Ovary (tissue), 9 donors: ENCODE results near the gene EFTUD2. TPM values are rescaled to one million over a fixed set of nuclear protein-coding genes. Genes with fewer than 3 reads are reported as not detected.

ENCODE experiments used
- DNase-seq, 5 donors: peaks; one replicate each; pipeline ENCODE4 v3.0.0-alpha.2; 2019 to 2020
- H3K27ac ChIP-seq, 2 donors: fragments of 200-600 bp; one replicate each; pipeline versions ENCODE4 v1.5.1 to v1.8.0; 2019 to 2022
- H3K27me3 ChIP-seq: fragments of 200-600 bp; one replicate; pipeline ENCODE4 v1.8.0; 2022
- H3K36me3 ChIP-seq: fragments of 200-600 bp; sonication (generic); one replicate; pipeline ENCODE4 v1.5.1; 2019
- H3K4me1 ChIP-seq: one replicate; pipeline ENCODE4 v1.8.1; 2013; ENCODE audit warnings: mild to moderate bottlenecking, moderate library complexity; ENCODE audit not compliant: insufficient read depth
- H3K4me3 ChIP-seq: fragments of 200-600 bp; sonication (generic); one replicate; pipeline ENCODE4 v1.5.1; 2017
- H3K9me3 ChIP-seq, 2 donors: fragments of 200-600 bp in 1 of 2; sonication (generic) in 1 of 2; one replicate each; pipeline versions ENCODE4 v1.5.1 to v1.8.1; 2013 to 2019; ENCODE audit warnings: mild to moderate bottlenecking in 1 of 2, moderate library complexity in 1 of 2
- CTCF ChIP-seq, 3 donors: fragments of 450-650 bp in 2 of 3; fragments of 200-600 bp in 1 of 3; IDR thresholded peaks; one replicate each; pipeline versions ENCODE4 v1.5.1 to v1.8.0; 2016 to 2022; ENCODE audit warnings: antibody characterized with exemption in 3 of 3, mild to moderate bottlenecking in 1 of 3
- EP300 ChIP-seq: sonication (generic); formaldehyde crosslinking; IDR thresholded peaks from one replicate; pipeline ENCODE4 v1.6.1; 2017; ENCODE audit warnings: antibody characterized with exemption
- POLR2A ChIP-seq: fragments of 450-650 bp; IDR thresholded peaks from one replicate; pipeline ENCODE4 v1.6.1; 2017; ENCODE audit warnings: antibody characterized with exemption, mild to moderate bottlenecking, moderate library complexity
- WGBS, 3 donors: extraction: QIAGEN DNeasy Blood & Tissue Kit in 1 of 3; methylation state at CpG; one replicate each; pipeline versions ENCODE4 v1.1.5 to v1.1.7; 2013 to 2017; 5-methylcytosine and 5-hydroxymethylcytosine counted together
- intact Hi-C, 4 donors: fragments of 100-400 bp; cut with DNase I; formaldehyde crosslinking; loops; one replicate each; pipeline versions ENCODE4 v1.11.0 to v1.15.1; 2022 to 2023
- polyA plus RNA-seq, 2 donors: library from polyadenylated mRNA; stranded (reverse); fragments of 200-250 nt in 1 of 2; fragments of 350-450 nt in 1 of 2; fragmentation: Illumina TruSeq in 1 of 2; extraction: RNeasy Lipid Tissue Mini Kit (QIAGEN cat#74804) in 1 of 2; gene quantifications; one replicate each; pipeline ENCODE4 v1.2.3, GENCODE V29; 2013 to 2014
- total RNA-seq, 7 donors: library from RNA; depleted of rRNA in 2 of 7; stranded (reverse); fragments of >200 nt in 2 of 7; fragmentation: NEBNext Ultra II Directional in 3 of 7; extraction: Animal tissue kit (Norgen Biotek cat#: 25700) in 3 of 7; gene quantifications; one replicate each; pipeline versions ENCODE4 v1.1.0 to v1.2.4, GENCODE V29; 2016 to 2023
- donor health status: DM: no; HTN: no; CAD: no; lungs with moderate emphysema.
- donor health status: DM: no; HTN: no; CAD: no.
- donor health status: Bipolar disorder and iron deficiency.
- donor health status: DM: yes; HTN: yes; CAD: no.
- donor health status: DM: no; HTN: no; CAD: no.
- donor health status: DM: yes; HTN: yes; CAD: no.

The EFTUD2 gene
- total and polyA plus RNA-seq, 9 donors: 22.2 to 111 (median 62.5) TPM

- Histone ChIP-seq H3K36me3 (no peaks in the 10 kb centered on the region), H3K27me3 (no peaks in the 10 kb centered on the region), H3K9me3 (no peaks in the 10 kb centered on the region), H3K4me1 (no peaks in the 10 kb centered on the region), H3K27ac (no peak overlapping the region), H3K4me3 (no peak overlapping the region)
- peak in 1 of 5 donors; percentile 36 for DNase-seq
- TF ChIP-seq CTCF (IDR thresholded peaks at IDR 0.05): peak in 1 of 3 donors; percentile 37
- TF ChIP-seq POLR2A: no peak
- no peak for TF ChIP-seq EP300
- intact Hi-C loops: no loop called here
- 32 to 37% (median 35%) methylated on average over 6 of the region's 6 CpGs for WGBS, 3 donors
Observed at GRCh38 chr17:44878627-44879221, 20.5 kb downstream of the EFTUD2 start.

GRCh38 chr17:44877121-44877520, 22.1 kb downstream of the EFTUD2 start:
- 86 to 89% (median 87%) methylated on average over 5 of the region's 5 CpGs for WGBS, 3 donors
- no peaks in the 10 kb centered on the region for H3K9me3 ChIP-seq
- no peak overlapping the region for H3K27ac ChIP-seq
- intact Hi-C loops: no loop called here
- H3K36me3 ChIP-seq: no peaks in the 10 kb centered on the region
- H3K27me3 ChIP-seq: no peaks in the 10 kb centered on the region
- no peaks in the 10 kb centered on the region for H3K4me1 ChIP-seq
- no peak for DNase-seq
- no peak overlapping the region for H3K4me3 ChIP-seq
- TF ChIP-seq POLR2A: no peak

- no peaks in the 10 kb centered on the region for H3K9me3 ChIP-seq
- H3K27ac ChIP-seq: no peak overlapping the region
- no peaks in the 10 kb centered on the region for H3K4me1 ChIP-seq
- DNase-seq: no peak
- H3K27me3 ChIP-seq: no peaks in the 10 kb centered on the region
- intact Hi-C loops: no loop called here
- WGBS, 3 donors: 90 to 94% (median 93%) methylated on average over 6 of the region's 6 CpGs
- no peak overlapping the region for H3K4me3 ChIP-seq
- TF ChIP-seq CTCF (IDR thresholded peaks at IDR 0.05) (no peak), EP300 (no peak), POLR2A (no peak)
- no peaks in the 10 kb centered on the region for H3K36me3 ChIP-seq
Observed at GRCh38 chr17:44875761-44876160, 23.5 kb downstream of the EFTUD2 start.

GRCh38 chr17:44872131-44872768, 27.0 kb downstream of the EFTUD2 start:
- no peak for DNase-seq
- Histone ChIP-seq H3K27me3 (no peaks in the 10 kb centered on the region), H3K9me3 (no peaks in the 10 kb centered on the region), H3K4me1 (no peaks in the 10 kb centered on the region), H3K4me3 (no peak overlapping the region), H3K36me3 (no peaks in the 10 kb centered on the region), H3K27ac (no peak overlapping the region)
- intact Hi-C loops: no loop called here
- 79 to 84% (median 82%) methylated on average over 9 of the region's 9 CpGs for WGBS, 3 donors
- TF ChIP-seq CTCF (IDR thresholded peaks at IDR 0.05) (no peak), EP300 (no peak), POLR2A (no peak)

- intact Hi-C loops: no loop called here
- H3K36me3 ChIP-seq: no peaks in the 10 kb centered on the region
- H3K27me3 ChIP-seq: no peaks in the 10 kb centered on the region
- DNase-seq: no peak
- no peaks in the 10 kb centered on the region for H3K4me1 ChIP-seq
- H3K9me3 ChIP-seq: no peaks in the 10 kb centered on the region
- TF ChIP-seq POLR2A (no peak), EP300 (no peak), CTCF (IDR thresholded peaks at IDR 0.05) (no peak)
- no peak overlapping the region for H3K27ac ChIP-seq
- no peak overlapping the region for H3K4me3 ChIP-seq
- 94 to 97% (median 95%) methylated on average over 12 of the region's 12 CpGs for WGBS, 3 donors
Observed at GRCh38 chr17:44871556-44871955, 27.7 kb downstream of the EFTUD2 start.
